OCI-LY7 (cell line): ENCODE results near the gene LZTFL1.

ENCODE experiments used
- EZH2phosphoT487 ChIP-seq: fragments of 200-600 bp; sonication (generic); IDR thresholded peaks from 2 replicates; pipeline ENCODE4 v1.6.1; 2018; ENCODE audit warnings: low read depth, borderline replicate concordance, mild to moderate bottlenecking, mixed run types, antibody characterized with exemption, low read length, moderate library complexity, mixed read lengths
- TF ChIP-seq, protein P1 (sequence below): fragments of 200-600 bp; sonication (generic); conservative IDR thresholded peaks from 2 replicates; pipeline ENCODE4 v1.5.1; 2014; ENCODE audit warnings: mild to moderate bottlenecking, antibody characterized with exemption, low read length, moderate library complexity, mixed read lengths

DNA sequence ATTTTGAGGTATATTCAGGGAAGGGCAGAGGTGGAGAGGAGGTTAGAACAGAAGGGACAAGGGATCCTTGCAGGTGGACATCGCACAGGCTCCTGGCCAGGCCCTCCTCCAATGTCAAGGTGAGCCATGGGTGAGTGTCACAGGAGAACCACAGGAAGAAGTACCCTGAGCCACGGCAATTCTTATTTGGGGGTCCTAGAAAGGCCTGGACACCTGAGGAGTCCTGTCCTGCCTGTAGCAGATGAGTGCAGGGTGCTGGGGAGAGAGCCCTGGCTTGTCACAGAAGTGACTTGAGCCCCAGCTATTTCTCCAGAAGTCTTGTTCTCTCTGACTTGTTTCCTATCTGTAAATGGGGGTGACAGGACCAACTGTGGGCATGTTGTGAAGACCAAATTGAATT is 49.9 kb downstream of the LZTFL1 start:
- TF ChIP-seq, protein P1, sequence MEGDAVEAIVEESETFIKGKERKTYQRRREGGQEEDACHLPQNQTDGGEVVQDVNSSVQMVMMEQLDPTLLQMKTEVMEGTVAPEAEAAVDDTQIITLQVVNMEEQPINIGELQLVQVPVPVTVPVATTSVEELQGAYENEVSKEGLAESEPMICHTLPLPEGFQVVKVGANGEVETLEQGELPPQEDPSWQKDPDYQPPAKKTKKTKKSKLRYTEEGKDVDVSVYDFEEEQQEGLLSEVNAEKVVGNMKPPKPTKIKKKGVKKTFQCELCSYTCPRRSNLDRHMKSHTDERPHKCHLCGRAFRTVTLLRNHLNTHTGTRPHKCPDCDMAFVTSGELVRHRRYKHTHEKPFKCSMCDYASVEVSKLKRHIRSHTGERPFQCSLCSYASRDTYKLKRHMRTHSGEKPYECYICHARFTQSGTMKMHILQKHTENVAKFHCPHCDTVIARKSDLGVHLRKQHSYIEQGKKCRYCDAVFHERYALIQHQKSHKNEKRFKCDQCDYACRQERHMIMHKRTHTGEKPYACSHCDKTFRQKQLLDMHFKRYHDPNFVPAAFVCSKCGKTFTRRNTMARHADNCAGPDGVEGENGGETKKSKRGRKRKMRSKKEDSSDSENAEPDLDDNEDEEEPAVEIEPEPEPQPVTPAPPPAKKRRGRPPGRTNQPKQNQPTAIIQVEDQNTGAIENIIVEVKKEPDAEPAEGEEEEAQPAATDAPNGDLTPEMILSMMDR = no peak
- TF ChIP-seq EZH2phosphoT487 = no peak
